T-helper 2 cell (primary cell): Measurements from ENCODE around the gene ADCY5.

Experiments
- DNase-seq, 5 experiments: peaks; one replicate each; pipeline versions ENCODE4 v3.0.0 to v3.0.0-alpha.2; 2012 to 2022

Gene ADCY5

GRCh38 chr3:123365450-123366143, 83.3 kb downstream of the ADCY5 start:
- DNase-seq, result no peak

- DNase-seq, result no peak
These were observed 87.8 kb downstream of the ADCY5 start for GRCh38 chr3:123361071-123361470.

DNA sequence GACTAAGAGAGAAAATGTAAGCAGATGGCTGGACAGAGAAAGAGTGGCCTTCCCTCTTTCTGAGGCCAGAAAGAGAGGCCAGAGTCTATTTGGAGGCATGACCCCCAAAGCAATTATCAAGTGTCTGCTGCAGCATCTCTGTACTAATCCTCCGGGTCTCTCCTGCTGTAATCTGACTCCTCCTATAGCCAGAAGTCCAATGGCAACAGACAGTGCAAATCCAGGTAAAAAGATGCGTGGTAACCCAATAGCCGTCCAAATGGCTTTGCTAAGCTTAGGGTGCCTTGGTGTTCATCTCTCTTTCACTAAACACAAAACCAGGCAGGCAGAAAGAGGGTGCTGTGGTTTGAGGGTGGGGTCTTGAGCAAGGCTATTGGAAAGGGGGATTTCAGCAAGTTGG, 91.6 kb downstream of the ADCY5 start:
- DNase-seq, result no peak

- no peak for DNase-seq
These were observed 95.0 kb downstream of the ADCY5 start for GRCh38 chr3:123353850-123354233.

DNA sequence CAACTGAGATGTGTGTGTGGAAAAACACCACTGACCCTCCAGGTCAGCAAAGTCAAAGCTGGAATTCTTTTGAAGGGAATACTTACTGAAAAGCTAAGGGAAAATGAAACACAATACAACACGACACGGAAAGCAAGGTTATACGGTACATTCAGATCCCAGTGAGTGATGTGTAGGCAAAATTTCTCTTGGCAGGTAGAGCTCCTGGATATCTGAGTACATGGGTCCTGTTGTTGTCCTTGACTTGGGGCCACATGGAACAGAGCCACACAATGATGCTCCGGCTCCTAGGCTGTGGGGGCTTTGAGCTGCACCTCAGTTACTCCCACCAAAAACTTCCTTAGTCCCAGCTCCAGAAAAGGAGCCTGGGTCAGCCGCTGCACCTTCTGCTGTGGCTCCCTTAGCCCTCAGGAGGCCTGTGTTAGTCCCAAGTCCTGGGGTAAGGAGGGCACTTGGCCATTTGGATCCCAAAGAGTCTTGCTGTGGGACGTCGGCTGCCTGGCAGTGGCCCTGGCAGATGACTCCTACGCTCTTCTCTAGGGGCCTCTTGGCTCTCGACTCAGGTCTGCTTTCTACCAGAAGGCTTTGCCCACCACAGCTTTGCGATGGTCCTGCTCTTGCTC, 95.6 kb downstream of the ADCY5 start:
- no peak for DNase-seq

GRCh38 chr3:123352134-123352554, 96.7 kb downstream of the ADCY5 start:
- no peak for DNase-seq

DNA sequence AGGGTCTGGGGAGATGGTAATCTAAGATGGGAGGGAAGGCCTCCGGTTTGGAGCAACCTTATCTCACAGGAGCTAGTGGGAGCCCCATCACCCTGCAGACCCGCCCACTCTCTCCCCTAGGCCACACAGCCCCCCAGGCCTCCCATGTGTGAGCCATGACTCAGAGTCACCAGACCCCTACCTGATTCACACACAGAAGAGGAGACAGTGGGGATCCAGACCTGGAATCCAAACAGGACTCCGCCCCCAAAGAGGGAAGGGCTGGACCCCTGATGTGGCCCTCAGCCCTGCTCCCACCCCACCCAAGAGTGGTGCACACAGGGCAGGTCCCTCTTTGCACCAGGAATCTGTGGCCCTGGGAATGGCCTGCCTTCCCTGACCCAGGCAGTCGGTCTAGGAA, 97.4 kb downstream of the ADCY5 start:
- no peak for DNase-seq

DNA sequence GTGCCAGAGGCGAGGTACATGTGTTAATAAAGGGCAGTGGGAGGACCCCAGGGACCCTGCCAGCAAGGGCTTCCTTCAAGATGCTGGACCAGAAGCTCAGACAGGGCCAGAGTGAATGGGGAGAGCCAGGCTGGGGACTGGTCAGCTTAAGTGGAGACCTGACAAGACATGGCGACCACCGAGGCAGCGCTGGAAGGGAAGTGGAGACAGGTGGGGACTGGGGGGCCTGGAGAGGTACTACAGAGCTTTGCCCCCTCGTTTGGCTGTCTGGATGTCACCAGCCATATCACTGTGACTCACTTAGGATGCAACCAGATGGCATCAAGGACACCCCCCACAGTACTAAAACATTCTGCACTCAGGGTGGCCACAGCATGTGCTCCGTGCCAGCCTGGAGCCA, 97.9 kb downstream of the ADCY5 start:
- DNase-seq, result no peak

GRCh38 chr3:123349566-123350435, 99.1 kb downstream of the ADCY5 start:
- DNase-seq, result no peak

DNA sequence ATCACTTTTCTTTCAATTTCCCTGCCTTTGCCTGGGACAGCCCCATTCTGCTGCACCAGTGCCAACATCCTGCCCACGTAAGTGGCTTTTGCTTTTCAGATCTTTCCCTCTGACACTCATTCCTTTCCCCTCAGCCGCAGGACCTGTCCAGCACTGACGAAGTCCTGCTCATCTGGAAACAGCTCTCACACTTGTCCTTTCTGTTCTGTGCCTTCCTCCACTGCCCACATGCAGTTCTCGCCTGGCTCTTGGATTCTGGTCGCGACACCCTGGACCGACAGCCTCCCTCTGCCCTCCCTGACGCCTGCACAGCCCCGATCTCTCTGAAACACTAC, 99.7 kb downstream of the ADCY5 start:
- no peak for DNase-seq

GRCh38 chr3:123348471-123349200, 100.3 kb downstream of the ADCY5 start:
- no peak for DNase-seq

- DNase-seq, result no peak
These were observed 101.1 kb downstream of the ADCY5 start for GRCh38 chr3:123347691-123348264.

GRCh38 chr3:123347205-123347604, 101.7 kb downstream of the ADCY5 start:
- no peak for DNase-seq

GRCh38 chr3:123346021-123346420, 102.9 kb downstream of the ADCY5 start:
- no peak for DNase-seq

- no peak for DNase-seq
These were observed 103.8 kb downstream of the ADCY5 start for GRCh38 chr3:123344907-123345594.

DNA sequence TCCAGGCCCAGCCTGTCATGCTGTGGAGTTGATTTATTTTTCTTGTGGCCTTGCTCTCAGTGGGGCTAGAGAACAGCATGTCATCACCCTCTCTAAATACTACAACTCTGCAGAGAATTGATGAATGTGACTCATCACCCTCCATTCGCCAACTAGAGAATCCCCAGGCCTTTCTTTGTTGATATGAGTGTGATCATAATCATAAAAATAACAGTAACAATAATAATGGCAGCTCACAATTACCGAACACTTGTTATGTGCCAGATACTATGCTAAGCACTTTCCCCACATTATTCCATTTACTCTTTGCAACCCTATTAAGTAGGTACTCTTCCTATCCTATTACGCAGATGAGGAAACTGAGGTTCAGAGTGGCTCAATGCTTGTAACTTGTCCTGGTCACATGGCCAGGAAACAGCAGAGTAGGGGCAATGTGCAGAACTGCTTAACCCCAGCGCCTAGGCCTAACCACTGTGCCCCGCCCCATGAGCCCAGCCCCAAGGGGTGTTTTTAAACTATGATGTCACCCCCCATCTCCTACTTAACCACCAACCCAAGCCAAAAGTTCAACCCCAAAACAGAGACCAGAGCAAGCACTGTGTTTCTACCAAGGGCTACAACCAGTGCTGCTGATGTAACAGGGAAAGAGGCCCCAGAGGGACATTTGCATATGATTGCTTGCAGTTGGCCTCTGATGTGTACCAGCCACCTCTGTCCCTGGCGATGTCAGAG, 104.5 kb downstream of the ADCY5 start:
- peak in 1 of 5 experiments; percentile 8 for DNase-seq

GRCh38 chr3:123343296-123344174, 105.4 kb downstream of the ADCY5 start:
- no peak for DNase-seq

- no peak for DNase-seq
These were observed 106.2 kb downstream of the ADCY5 start for GRCh38 chr3:123342631-123343080.

- no peak for DNase-seq
These were observed 106.8 kb downstream of the ADCY5 start for GRCh38 chr3:123341871-123342630.
